ENCODE data around the gene C4A. TPM values are rescaled to one million over a fixed set of nuclear protein-coding genes. Genes with fewer than 3 reads are reported as not detected.

C4A gene
- total and polyA plus RNA-seq, 2 of the 13 experiments (the other 11 are each of a cell fraction or from before 2014, with no cell fraction given): 165 to 478 TPM

GRCh38 chr6:31947070-31947675, 34.7 kb upstream of the C4A start (continued):
- TF ChIP-seq ELF4 (CRISPR knock-in tag; IDR thresholded peaks at IDR 0.05; ENCODE audit: borderline replicate concordance) (no peak), FLYWCH1 (CRISPR knock-in tag; IDR thresholded peaks at IDR 0.05) (0 out of 2 replicates have a peak, but pooled peaks have one; percentile 52), KDM2A (CRISPR knock-in tag; IDR thresholded peaks at IDR 0.05; ENCODE audit: borderline replicate concordance, low read depth) (no peak), ZNF558 (CRISPR knock-in tag; IDR thresholded peaks at IDR 0.05; ENCODE audit: borderline replicate concordance) (no peak), SKIL (CRISPR knock-in tag; IDR thresholded peaks at IDR 0.05; ENCODE audit: borderline replicate concordance) (peak; percentile 27; the same call in 1 of the 2 replicates), ZNF687 (CRISPR knock-in tag; IDR thresholded peaks at IDR 0.05) (peak; percentile 38), HOXA5 (CRISPR knock-in tag; IDR thresholded peaks at IDR 0.05) (0 out of 2 replicates have a peak, but pooled peaks have one; percentile 58), ZNF281 (CRISPR knock-in tag; IDR thresholded peaks at IDR 0.05; ENCODE audit: borderline replicate concordance) (0 out of 2 replicates have a peak, but pooled peaks have one; percentile 19), MLLT10 (CRISPR knock-in tag; IDR thresholded peaks at IDR 0.05) (no peak), REST (IDR thresholded peaks at IDR 0.05; ENCODE audit: borderline replicate concordance in 1 of 2, low read depth in 1 of 2, low read length in 2 of 2) (no peak), NR2F1 (CRISPR knock-in tag; IDR thresholded peaks at IDR 0.05) (peak in 1 of 2 experiments; percentile 22; a peak in 1 of 4 replicates), GMEB1 (CRISPR knock-in tag; IDR thresholded peaks at IDR 0.05; ENCODE audit: borderline replicate concordance) (no peak)

All from HepG2 (cell line).